ENCODE results near the gene GPR18.

DNA sequence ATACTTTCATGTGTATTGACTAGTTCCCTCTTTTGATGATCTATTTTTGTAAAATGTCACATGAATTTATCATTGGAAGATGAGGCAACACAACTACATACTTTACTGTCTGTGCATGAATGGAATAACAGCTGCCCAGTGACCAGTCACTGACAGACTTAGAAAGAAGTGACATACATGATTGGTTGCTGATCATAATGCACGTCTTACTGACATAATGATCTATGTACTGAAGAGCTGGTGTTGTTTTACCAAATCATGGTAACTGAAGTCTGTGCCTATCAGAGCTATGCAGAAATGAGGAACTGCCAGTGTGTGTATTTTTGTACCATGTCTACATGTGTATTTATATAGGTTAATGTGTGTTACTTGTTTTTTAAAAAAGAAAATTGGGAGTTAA, 26.5 kb downstream of the GPR18 start:
- TF ChIP-seq, protein P1, sequence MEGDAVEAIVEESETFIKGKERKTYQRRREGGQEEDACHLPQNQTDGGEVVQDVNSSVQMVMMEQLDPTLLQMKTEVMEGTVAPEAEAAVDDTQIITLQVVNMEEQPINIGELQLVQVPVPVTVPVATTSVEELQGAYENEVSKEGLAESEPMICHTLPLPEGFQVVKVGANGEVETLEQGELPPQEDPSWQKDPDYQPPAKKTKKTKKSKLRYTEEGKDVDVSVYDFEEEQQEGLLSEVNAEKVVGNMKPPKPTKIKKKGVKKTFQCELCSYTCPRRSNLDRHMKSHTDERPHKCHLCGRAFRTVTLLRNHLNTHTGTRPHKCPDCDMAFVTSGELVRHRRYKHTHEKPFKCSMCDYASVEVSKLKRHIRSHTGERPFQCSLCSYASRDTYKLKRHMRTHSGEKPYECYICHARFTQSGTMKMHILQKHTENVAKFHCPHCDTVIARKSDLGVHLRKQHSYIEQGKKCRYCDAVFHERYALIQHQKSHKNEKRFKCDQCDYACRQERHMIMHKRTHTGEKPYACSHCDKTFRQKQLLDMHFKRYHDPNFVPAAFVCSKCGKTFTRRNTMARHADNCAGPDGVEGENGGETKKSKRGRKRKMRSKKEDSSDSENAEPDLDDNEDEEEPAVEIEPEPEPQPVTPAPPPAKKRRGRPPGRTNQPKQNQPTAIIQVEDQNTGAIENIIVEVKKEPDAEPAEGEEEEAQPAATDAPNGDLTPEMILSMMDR (IDR thresholded peaks at IDR 0.05), result no peak
- TF ChIP-seq POLR2A (IDR thresholded peaks at IDR 0.05) (no peak), EP300 (IDR thresholded peaks at IDR 0.05) (no peak), POLR2AphosphoS5 (IDR thresholded peaks at IDR 0.05) (no peak)

Measured in stomach (tissue), 4 donors.